Pancreas (tissue), 10 donors: ENCODE results near the gene AIM2. TPM values are rescaled to one million over a fixed set of nuclear protein-coding genes. Genes with fewer than 3 reads are reported as not detected.
A peak's percentile ranks its signal among the peaks of the same experiment; 100 is the strongest.

Experiments used
- ATAC-seq, 4 donors: fragments of 200-7000 bp; cut with Tn5 transposase; one replicate each; pipeline versions ENCODE4 v1.8.0 to v1.9.1; 2020; ENCODE audit warnings: mild to moderate bottlenecking in 4 of 4, moderate library complexity in 4 of 4
- DNase-seq, 6 donors: peaks; one replicate each; pipeline ENCODE4 v3.0.0-alpha.2; 2020
- FAIRE-seq: peaks from 2 replicates; lab custom pipeline; 2012; peaks lifted over from hg19 to GRCh38; lab: Jason Lieb, UNC
- H3K27ac ChIP-seq, 4 donors: fragments of 200-600 bp; sonication (generic); 1 replicate in 3 of 4; 2 replicates in 1 of 4; pipeline versions ENCODE4 v1.5.0 to v1.8.0; 2020
- H3K27me3 ChIP-seq, 4 donors: fragments of 200-600 bp; one replicate each; pipeline ENCODE4 v1.8.0; 2021
- H3K36me3 ChIP-seq, 3 donors: fragments of 200-600 bp; sonication (generic) in 1 of 3; one replicate each; pipeline versions ENCODE4 v1.5.0 to v1.8.0; 2020 to 2021
- H3K4me1 ChIP-seq, 3 donors: fragments of 200-600 bp; one replicate each; pipeline ENCODE4 v1.8.0; 2021
- H3K4me3 ChIP-seq, 4 donors: fragments of 200-600 bp; sonication (generic) in 2 of 4; one replicate each; pipeline versions ENCODE4 v1.5.0 to v1.8.0; 2020 to 2021
- H3K9me3 ChIP-seq, 4 donors: fragments of 200-600 bp; one replicate each; pipeline ENCODE4 v1.8.0; 2021
- CTCF ChIP-seq, 4 donors: fragments of 200-600 bp; sonication (generic) in 3 of 4; IDR thresholded peaks; one replicate each; pipeline versions ENCODE4 v1.5.0 to v1.8.0; 2021; ENCODE audit warnings: antibody characterized with exemption in 4 of 4
- WGBS, 2 donors: extraction: QIAGEN DNeasy Blood & Tissue Kit; methylation state at CpG; one replicate each; pipeline ENCODE4 v1.1.7; 2013; 5-methylcytosine and 5-hydroxymethylcytosine counted together
- intact Hi-C, 3 donors: fragments of 100-400 bp; cut with DNase I; formaldehyde crosslinking; loops; one replicate each; pipeline versions ENCODE4 v1.11.1 to v1.14.2; 2022
- polyA plus RNA-seq, 2 donors: library from polyadenylated mRNA; stranded (reverse); fragments of 200-250 nt; gene quantifications; one replicate each; pipeline ENCODE4 v1.2.3, GENCODE V29; 2013
- total RNA-seq, 6 donors: library from RNA; stranded (reverse); fragmentation: NEBNext Ultra II Directional in 4 of 6; extraction: Animal tissue kit (Norgen Biotek cat#: 25700) in 4 of 6; gene quantifications; one replicate each; pipeline versions ENCODE4 v1.2.1 to v1.2.4, GENCODE V29; 2021 to 2023
- donor health status: healthy with polysubstance abuse.
- donor health status: DM: no; HTN: no; CAD: no; lungs with moderate emphysema.
- donor health status: DM: no; HTN: no; CAD: no.
- donor health status: control.
- donor health status: control.
- donor health status: Bipolar disorder and iron deficiency.
- donor health status: DM: yes; HTN: yes; CAD: no.
- donor health status: DM: no; HTN: no; CAD: no.
- donor health status: DM: no; HTN: no; CAD: no.
- donor health status: DM: yes; HTN: yes; CAD: no.

AIM2 gene
- total and polyA plus RNA-seq, 8 donors: 0.07 to 0.47 (median 0.29) TPM; not detected in 3

GRCh38 chr1:159014851-159015250 is 61.7 kb downstream of the AIM2 start:
- 44 to 58% methylated on average over 3 of the region's 3 CpGs for WGBS, 2 donors
- H3K4me1 ChIP-seq: no peaks in the 10 kb centered on the region
- H3K36me3 ChIP-seq: no peaks in the 10 kb centered on the region
- no peak for DNase-seq
- H3K27me3 ChIP-seq: no peaks in the 10 kb centered on the region
- peak overlapping the region in 1 of 4 donors; percentile 7 for H3K4me3 ChIP-seq
- TF ChIP-seq CTCF (IDR thresholded peaks at IDR 0.05): no peak
- intact Hi-C loops: no loop called here
- no peak for ATAC-seq
- no peak for FAIRE-seq
- H3K27ac ChIP-seq: peak overlapping the region in 1 of 4 donors; percentile 24
- no peaks in the 10 kb centered on the region for H3K9me3 ChIP-seq

GRCh38 chr1:159014003-159014571 is 62.5 kb downstream of the AIM2 start:
- no peaks in the 10 kb centered on the region for H3K4me1 ChIP-seq
- H3K27ac ChIP-seq: no peak overlapping the region
- H3K9me3 ChIP-seq: no peaks in the 10 kb centered on the region
- no peaks in the 10 kb centered on the region for H3K36me3 ChIP-seq
- FAIRE-seq (no peak), DNase-seq (no peak), ATAC-seq (no peak)
- WGBS, 2 donors: 71 to 80% methylated on average over 3 of the region's 3 CpGs
- intact Hi-C loops: no loop called here
- H3K27me3 ChIP-seq: no peaks in the 10 kb centered on the region
- TF ChIP-seq CTCF (IDR thresholded peaks at IDR 0.05): no peak
- peak overlapping the region in 1 of 4 donors; percentile 36 for H3K4me3 ChIP-seq

DNA sequence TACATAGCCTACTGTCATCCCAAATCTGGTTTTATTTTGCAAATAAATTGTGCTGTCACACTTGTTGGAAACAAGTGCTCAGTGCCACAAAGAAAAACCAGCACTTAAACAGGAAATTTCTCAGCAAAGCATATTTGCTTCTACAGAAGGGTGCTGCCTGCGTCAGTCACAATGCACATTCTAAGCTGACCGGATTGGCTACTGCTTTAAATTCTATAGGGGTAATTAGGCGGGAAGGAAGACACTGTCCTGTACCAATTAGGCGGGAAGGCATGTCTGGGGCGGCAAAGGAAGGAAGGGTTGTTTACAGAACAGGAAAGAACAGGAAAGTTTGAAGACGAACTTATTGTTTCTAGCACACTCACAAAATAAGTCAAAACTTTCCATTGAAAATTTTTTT is 64.1 kb downstream of the AIM2 start:
- intact Hi-C loops: no loop called here
- ATAC-seq (peak in 1 of 4 donors; percentile 39), DNase-seq (no peak), FAIRE-seq (no peak)
- no peaks in the 10 kb centered on the region for H3K27me3 ChIP-seq
- H3K4me1 ChIP-seq: no peaks in the 10 kb centered on the region
- H3K9me3 ChIP-seq: no peaks in the 10 kb centered on the region
- H3K27ac ChIP-seq: peak overlapping the region in 1 of 4 donors; percentile 1
- H3K36me3 ChIP-seq: no peaks in the 10 kb centered on the region
- peak overlapping the region in 1 of 4 donors; percentile 36 for H3K4me3 ChIP-seq
- 34 to 45% methylated on average over 6 of the region's 6 CpGs for WGBS, 2 donors
- no peak for TF ChIP-seq CTCF (IDR thresholded peaks at IDR 0.05)

Other genes starting within 250 kb of the AIM2 start
- 1 to 10 TPM in 3 of 6 donors, under 1 TPM in 3; 0.14 to 7.0 (median 1.5) TPM for gene MNDA, start 245.4 kb downstream of the AIM2 start, total RNA-seq
- 1 to 10 TPM in 1 of 2 donors, under 1 TPM in 1; 0.76 to 1.1 TPM for gene MNDA, start 245.4 kb downstream of the AIM2 start, polyA plus RNA-seq
- under 1 TPM in 4 of 6 donors, not detected in 2; 0.18 to 0.47 (median 0.26) TPM for gene PYHIN1, start 145.2 kb downstream of the AIM2 start, total RNA-seq
- under 1 TPM in 1 of 2 donors, not detected in 1; 0.12 TPM for gene PYHIN1, start 145.2 kb downstream of the AIM2 start, polyA plus RNA-seq
- gene IFI16, start 66.9 kb downstream of the AIM2 start, total RNA-seq: 10 to 100 TPM in 3 of 6 donors, 1 to 10 TPM in 3; 3.1 to 29.0 (median 8.3) TPM
- gene IFI16, start 66.9 kb downstream of the AIM2 start, polyA plus RNA-seq: 10 to 100 TPM; 13.8 to 17.4 TPM
- gene CADM3, start 94.8 kb upstream of the AIM2 start, total RNA-seq: 1 to 10 TPM in 1 of 6 donors, under 1 TPM in 5; 0.25 to 1.4 (median 0.65) TPM
- gene CADM3, start 94.8 kb upstream of the AIM2 start, polyA plus RNA-seq: 1 to 10 TPM; 1.0 to 1.4 TPM
- gene ACKR1, start 128.1 kb upstream of the AIM2 start, total RNA-seq: 10 to 100 TPM in 2 of 6 donors, 1 to 10 TPM in 4; 4.1 to 13.5 (median 7.2) TPM
- 10 to 100 TPM; 22.7 to 27.0 TPM for gene ACKR1, start 128.1 kb upstream of the AIM2 start, polyA plus RNA-seq
- gene FCER1A, start 225.6 kb upstream of the AIM2 start, total RNA-seq: 1 to 10 TPM in 3 of 6 donors, not detected in 3; 1.0 to 2.1 (median 1.2) TPM
- under 1 TPM in 1 of 2 donors, not detected in 1; 0.66 TPM for gene FCER1A, start 225.6 kb upstream of the AIM2 start, polyA plus RNA-seq